NCI-H1417 (cell line): ENCODE measurements around the gene TMEM229B.
A peak's percentile ranks its signal among the peaks of the same experiment; 100 is the strongest.

Experiments
- DNase-seq, 3 experiments: peaks; one replicate each; lab custom pipeline; 2025; lab: John Stamatoyannopoulos, UW

TMEM229B gene

DNA sequence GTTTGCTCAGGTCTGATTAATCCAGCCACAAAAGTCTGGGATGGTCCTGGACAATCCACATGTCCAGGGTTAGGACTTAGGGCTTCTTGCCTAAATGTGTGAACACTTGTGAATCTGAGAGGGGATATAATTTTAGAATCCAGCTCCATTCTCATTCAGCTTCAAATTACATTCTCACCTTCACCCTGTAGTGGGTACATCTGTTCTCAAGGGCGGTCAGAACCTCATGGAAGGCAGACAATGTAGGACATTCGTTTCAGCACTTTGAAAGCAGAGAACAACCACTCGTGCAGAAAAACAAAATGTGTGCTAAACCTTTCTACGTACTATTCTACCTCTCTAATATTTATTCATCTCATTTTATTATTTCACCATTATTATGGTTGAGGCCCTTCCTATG lies 1.2 kb downstream of the TMEM229B start:
- no peak for DNase-seq

DNA sequence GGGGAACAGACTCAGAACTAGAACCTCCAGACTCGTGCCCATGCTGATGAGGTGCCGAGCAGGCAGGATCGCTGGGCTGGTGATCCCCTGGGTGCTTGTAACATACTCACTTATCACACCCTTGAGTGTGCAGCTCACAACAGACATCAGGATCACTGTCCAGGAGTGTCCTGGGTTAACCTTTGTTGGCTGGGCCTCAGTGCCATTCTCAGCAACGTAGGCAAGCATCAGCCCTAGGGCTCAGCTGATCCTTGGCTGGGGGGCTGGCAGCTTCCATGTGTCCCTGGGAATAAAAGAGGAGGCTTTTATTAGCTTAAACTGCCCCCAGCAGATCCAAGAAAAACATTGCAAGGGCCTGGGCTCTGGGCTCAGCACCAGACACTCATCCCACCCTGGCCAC lies 1.6 kb downstream of the TMEM229B start:
- no peak for DNase-seq

DNA sequence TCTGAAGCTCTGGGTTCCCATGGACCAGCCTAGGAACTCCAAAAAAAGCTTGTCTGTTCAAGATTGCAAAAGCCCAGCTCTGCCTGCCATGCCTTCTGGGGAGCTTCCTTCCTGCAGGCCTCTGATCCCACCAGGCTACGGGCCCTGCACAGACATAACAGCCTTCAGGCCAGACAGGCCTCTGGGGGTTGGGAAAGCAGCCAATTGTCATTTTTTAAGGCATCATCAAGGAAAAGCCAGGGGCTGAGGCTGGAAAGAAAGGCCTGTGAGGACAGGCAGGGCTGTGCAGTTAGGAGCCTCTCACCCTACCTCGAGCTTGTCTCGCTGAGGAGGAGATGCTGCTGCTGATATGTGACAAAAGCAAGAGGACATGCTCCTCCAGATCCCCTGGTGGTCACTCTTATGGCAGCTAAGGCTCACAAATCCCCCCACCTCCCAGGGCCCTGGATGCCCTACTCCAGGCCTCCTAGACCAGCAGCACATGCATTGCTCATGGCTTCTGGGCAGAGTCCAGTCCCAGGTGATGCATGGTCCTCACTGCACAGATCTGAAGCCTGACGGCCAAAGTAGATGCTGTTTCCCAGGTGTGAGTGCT lies 2.9 kb downstream of the TMEM229B start:
- DNase-seq = no peak

DNA sequence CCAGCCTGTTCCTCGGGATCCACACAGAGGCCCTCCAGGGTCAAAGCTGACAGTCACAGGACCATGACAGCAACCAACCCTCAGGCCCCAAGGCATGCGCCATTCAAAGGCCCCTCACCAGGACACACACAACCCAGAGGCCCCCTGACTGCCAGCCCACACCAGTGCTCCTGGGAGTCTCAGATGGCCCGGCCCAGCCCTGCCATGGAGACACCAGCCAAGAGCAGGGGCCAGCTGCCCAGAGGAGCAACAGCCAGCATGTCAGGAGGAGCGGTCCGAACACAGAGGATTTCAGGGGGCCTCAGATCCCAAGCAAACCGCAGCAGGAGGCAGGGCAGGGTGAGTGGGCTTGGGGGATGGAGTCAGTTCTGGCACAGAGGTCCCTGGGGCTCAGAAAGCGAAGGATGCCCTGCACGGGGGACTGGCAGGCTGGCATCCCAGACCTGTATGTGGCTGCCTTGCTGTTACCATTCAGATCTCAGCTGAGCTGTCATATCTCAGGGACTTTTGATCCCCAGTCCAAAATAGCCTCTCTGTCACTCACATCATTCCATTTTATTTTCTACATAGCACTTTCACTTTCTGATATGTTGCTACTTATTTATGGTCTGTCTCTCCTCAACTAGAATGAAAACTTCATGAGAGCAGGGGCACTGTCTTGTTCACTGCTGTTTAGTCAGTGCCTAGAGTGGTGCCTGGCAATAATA lies 4.8 kb downstream of the TMEM229B start:
- no peak for DNase-seq

DNA sequence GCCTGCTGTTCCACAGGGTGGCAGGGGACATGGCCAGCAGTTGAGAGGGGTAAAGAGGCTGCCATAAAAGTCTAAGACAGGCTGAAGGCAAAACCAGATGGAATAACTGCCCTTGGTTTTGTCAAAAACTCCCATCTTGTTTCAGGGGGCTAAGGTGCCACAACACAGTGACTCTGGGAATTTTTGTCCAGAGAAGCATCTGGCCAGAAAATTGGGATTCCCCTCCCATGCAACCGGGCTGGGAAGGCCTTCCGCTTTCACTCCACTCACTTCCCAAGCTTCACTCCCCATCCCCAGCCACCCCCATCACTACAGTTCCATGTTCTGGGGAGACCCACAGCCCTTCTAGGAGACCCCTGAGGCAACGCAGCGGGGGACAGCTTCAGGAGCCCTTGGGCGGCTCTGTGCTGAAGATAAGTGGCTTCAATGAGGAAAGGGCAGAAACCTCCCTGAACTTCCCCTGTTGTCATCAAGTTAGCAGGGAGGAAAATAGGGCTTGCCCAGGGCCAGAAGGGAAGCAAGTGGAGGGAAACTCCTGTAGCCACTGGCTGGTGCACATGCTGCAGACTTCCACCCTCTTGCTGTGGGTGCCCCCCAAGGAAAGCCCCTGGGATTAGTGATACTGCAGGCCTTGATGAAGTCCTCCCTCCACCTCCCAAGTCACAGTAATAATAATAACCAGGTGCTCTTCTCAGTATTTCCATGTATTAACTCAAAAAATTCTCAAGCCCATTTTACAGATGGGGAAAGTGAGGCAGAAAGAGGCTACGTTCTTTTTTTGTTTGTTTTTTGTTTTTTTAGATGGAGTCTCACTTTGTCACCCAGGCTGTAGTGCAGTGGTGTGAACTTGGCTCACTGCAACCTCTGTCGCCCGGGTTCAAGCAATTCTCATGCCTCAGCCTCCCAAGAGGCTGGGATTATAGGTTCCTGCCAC lies 6.0 kb downstream of the TMEM229B start:
- no peak for DNase-seq

DNA sequence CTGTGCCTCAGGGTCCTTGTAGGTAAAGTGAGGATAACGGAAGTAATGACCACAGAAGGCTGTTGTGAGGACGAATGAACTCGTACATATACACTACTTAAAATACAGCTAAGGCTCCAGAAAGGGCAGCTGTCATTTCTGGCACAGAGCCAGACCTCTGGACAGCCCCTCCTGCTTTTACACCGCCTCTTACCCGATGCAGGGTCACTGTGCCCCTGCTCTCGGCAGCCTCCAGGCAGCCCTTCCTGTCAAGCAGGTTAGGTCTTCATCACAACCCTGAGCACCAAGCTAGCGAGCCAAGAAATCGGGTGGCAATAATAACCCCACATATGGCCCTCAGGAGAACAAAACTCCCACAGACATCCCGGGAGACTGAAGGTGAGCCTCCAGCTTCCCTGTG lies 8.5 kb downstream of the TMEM229B start:
- peak; percentile 32 to 72 (median 41) for DNase-seq

DNA sequence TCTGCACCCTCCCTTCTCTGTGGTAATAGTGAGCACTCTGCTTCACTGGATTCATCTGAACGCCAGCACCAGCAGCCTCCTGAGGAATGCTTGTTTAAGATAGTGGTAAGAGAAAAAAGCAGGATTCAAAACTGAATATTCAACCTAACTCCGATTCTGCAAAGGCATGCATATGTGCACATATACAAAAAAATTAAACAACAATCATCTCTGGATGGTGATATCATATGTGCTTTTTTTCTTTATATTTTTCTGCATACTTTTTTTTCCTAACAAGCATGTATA lies 9.8 kb downstream of the TMEM229B start:
- no peak for DNase-seq

DNA sequence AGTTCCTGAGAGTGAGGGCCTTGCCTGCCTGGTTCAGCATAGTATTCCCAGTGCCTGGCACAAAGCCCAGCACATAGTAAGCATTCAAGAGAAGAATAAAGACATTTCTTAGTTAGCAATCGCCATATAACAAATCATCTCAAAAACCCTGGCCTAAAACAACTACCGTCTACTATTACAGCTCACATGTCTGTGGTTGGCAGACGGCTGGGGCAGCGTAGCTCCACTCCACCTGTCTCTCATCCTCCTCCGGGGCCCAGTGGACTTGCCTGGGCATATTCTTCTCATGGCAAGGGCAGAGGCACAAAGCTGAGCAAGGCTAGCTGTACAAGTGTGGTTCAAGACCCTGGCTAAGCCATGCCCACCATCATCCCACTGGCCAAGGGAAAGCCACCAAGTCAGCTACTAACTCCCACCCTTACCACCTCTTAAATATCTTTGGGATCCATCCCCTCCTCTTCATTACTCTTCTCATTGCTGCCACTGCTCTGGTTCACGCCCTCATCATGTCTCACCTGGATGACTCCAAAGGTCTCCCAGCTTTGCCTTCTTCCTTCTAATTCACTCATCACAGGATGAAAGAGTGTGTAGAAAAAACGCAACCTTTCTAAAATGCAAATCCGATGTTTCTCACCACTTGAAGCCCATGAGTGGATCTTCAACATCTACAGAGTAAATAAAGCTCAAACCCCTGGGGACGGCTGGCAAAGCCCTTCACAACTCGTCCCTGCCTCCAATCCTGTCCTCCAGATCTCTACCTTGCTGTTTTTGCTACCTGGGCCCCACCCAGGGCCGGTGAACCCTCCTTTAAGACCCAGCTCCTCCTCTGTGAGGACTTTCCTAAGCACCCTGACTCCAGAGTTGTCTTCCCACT lies 10.4 kb downstream of the TMEM229B start:
- peak; percentile 1 to 100 (median 25) for DNase-seq

DNA sequence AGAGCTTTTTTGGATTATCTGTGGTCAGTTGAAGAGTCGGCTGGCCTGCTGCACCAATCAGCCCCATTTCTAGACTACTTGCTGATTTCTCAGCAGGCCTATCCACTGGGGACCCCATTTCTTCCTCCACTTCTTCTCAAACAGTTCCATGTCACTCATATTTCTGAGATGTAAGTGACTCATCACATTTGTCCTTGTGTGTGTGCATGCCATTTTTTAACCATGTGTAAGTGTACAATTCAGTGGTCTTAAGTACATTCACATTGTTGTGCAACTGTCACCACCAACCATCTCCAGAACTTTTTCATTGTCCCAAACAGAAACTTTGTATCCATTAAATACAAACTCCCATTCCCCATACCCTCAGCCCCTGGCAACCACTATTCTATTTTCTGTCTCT lies 14.2 kb downstream of the TMEM229B start:
- no peak for DNase-seq

DNA sequence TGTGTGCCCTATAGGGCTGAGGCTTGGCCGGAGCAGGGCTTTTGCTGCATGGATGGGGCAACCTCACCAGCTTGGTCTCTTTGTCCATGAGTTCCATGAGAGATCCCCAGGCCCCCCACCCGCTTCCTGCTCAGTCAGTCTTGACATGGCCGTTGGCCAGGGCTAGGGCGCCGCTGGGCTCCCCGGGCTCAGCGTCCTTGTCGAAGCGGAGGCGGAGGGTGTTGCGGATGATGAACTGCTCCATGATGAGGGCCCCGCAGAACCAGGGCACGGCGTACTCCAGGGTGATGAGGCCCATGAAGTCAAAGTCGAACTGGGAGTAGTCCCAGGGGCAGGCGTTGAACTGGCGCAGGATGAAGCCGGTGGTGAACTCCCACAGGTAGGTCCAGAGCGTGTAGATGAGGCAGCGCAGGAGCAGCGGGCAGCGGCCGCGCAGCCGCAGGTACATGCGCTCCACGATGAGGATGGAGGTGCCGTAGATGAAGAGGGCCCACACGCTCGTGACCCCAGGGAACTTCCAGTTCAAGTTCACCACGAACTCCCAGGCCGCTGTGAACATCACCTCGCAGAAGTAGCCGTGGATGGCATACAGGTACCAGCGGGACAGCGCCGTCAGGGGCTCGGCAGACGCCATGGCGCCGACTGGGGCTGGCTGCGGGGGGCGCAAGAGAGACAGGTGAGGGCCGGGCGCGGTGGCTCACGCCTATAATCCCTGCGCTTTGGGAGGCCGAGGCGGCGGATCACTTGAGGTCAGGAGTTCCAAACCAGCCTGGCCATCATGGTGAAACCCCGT lies 15.0 kb downstream of the TMEM229B start:
- no peak for DNase-seq

DNA sequence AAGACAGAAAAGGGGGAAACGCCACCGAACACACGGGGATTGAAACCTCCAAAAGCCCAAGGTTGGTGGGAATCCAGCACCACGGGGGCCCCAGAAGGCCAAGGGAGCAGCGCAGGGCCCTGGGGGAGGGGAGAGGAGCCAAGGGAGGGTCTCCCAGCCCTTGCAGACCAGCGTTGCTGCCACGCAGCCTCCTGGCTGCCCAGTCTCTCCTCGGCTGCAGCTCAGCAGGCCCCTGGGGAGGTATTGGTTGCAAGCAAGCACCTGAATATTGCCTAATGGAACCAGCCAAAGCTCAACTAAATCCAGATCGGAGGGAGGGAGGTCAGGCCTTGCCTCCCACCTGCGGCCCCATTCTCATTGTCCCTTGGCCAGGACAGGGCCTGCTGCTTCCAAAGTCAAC lies 15.8 kb downstream of the TMEM229B start:
- DNase-seq = no peak

DNA sequence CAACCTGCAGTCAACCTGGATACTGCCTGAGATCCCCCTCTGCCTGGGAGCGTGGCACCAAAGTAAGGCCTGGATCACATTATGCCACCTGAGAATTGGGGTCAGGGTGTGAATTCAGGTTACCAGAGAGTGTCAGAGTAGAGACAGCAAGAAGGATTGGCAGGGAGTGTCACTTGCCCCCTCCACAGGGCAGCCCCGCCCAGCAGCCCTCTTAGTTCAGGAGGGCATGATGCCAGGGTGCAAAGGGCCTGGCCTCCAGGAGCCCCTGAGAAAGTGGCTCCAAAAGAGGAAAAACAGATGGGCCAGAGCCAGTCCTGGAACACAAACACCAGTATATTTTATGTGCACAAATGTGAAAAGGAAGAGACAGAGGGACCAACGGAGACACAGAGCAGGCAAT lies 18.6 kb downstream of the TMEM229B start:
- DNase-seq = no peak

DNA sequence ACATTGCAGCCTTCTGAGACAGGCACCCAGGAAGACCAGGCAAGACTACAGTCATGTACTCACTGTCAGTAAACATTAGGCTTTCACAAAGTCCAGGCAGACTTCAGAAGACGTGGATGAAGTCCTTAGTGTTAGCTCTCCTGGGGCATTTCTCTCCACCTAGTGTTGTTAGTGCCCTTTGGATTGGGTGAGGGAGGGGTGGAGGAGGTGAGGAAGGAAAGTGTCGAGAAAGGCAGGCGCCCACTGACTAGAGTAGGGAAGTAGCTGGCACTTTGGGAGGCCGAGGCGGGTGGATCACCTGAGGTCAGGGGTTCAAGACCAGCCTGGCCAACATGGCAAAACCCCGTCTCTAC lies 20.2 kb downstream of the TMEM229B start:
- no peak for DNase-seq

DNA sequence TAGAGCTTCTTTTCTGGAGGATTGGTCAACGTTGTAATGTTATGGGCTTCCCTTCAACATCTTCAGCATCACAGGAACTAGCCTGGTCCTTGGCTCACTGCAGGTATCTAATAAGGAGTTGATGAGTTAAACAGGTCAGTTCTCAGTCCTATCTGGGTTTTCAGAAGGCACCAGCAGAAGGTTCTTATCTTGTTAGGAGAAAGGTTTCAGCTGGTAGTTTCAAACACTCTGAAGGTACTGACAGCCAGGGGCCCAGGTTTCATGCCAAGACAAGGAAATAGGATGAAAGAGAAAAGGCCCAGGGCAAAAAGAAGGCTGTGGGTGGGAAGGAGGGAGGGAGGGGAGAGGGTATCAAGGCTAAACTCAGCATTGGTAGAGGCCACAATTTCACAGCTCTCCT lies 21.4 kb downstream of the TMEM229B start:
- DNase-seq = no peak

DNA sequence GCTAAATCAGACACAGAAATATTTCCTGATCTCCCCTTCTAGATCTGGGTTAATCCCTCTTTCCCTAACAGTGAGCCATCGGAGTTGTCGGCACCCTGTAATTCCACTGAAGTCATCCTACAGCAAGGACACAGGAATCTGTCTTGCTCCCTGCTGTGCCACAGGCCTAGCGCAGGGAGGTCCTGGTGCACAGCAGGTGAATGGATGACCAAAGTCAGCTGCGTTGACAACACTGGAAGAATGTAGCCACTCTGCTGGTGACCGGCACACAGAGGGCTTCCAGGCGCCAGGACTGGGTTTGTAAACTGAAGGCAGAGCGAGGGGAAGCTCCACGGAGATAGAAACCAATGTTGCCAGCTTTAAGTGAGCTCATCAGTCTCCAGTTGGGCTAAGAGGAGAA lies 23.6 kb downstream of the TMEM229B start:
- no peak for DNase-seq

DNA sequence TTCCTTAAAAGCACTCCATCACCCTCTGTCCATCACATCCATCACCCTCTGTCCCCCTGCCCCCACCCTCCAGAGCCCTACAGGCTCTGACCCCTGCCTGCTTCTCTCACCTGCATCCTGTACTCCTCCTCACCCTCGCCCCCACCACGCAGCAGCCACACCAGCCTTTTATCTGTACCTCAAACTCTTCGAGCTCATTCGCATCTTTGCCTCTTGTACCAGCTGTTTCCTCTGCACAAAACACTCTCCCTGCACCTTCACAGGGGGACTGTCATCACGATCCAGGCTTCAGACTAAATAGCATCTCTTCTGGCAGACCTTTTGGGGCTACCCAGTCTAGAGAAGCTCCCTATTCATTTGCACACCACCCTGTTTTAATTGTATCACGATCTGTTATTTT lies 24.1 kb downstream of the TMEM229B start:
- no peak for DNase-seq

DNA sequence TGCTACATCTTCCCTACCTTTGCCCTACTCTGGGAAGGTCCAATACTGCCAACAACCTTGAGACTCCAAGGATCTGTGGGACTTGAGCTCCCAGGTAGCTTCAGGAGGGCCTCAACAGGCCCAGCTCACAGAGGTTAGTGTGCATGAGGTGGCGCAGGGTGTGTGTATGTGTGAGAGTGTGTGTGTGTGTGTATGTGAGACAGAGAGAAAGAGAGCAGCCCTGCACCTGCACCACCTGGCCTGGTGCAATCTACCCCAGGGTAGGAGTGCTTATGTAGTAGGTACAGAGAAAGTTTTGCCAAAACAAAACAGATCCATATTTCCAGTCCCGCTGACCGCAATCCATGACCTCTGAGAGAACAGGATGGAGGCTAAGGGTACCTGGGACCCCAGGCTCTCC lies 24.6 kb downstream of the TMEM229B start:
- DNase-seq = no peak

DNA sequence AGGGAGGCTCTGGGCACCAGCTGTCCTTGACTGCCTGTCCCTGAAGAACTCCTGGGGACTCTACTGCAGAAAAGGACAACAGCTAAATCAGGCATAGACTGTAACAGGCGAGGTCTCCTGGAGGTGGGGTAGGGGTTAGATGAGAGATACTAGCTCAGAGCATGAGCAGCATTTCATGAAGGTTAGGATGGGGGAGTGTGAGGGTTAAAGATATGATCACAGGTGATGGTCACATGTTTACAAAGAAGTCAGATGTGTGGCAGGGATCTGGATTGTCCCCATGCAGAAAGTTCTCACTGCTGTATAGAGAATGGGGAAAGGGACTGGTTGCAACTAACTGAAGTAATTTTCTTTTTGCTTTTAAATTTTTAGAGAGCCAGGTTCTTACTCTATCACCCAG lies 26.5 kb downstream of the TMEM229B start:
- DNase-seq = no peak

DNA sequence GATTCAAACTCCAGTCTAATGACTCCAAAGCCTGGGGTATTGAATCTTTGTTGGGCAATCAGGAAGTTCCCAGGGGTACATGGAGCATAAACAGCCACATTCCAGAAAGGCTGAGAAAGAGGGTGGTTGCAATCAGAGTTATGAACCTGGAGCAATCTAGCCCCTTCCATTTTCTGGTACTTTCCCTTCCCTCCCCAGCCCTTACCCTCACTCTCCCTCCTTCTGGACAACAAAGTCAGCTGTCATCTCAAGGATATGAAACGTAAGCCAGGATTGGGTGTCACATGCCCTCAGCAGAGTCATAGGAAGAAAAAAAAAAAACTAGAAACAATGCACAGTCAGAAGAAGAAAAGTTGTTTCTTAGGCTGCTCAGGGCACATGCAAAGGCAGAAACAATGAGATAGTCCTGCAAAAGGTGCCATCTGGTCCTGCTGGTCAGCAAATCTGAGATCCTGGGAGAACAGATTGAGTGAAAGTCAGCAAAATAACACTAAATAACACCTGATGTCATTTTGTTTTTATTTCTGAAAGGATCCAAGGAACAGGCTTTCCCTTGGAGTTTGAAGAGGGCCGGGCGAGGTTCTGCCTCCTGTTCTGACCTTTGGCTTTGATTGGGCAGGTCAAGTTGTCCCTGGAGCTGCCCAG lies 27.1 kb downstream of the TMEM229B start:
- DNase-seq = no peak

DNA sequence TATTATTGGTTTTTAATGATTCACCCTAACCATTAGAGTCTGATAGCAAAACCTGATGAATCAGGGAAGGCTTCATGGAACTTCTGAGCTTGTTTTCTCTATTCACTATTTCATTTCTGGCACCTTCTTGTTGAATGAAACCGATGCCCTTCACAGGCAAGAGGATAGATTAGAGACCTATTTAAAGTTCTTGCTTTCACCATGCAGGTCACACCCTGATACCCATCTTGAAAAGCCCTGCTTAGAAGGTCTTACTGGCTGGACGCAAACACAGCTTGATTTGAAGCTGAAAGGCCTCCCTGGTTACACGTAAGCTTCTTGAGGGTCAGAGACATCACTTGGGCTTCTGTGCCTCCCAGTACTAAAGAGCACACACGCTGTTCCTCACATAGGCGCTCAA lies 29.2 kb downstream of the TMEM229B start:
- DNase-seq = no peak

DNA sequence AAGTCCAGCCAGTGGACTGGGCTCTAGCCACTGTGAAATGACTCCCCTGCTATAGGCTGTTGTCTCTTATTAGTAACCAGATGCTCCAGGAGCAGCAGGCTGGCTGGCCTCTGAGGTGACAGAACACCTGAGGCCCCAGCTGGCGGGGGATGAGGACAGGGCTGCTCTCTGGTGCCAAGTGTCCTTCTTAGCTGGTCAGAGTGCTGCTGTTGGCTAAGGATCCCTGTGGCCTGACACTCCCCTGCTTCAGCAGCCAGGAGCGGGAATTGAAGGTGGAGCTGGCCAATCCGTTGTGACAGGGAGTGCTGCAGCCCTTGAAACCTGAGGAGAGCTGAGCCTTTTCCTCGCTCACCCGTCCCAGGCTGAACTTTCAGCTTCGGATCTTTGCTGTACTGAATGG lies 30.7 kb downstream of the TMEM229B start:
- DNase-seq = peak in 1 of 3 experiments; percentile 57
